GM12872 (cell line): Measurements from ENCODE around the gene RASSF1.

Source experiments
- CTCF ChIP-seq: IDR thresholded peaks from 3 replicates; pipeline ENCODE4 v1.5.1; 2011; ENCODE audit warnings: low read depth, mild to moderate bottlenecking, low read length, moderate library complexity; ENCODE audit not compliant: insufficient read depth

The RASSF1 gene

GRCh38 chr3:50319894-50320625 lies 20.6 kb downstream of the RASSF1 start:
- no peak for TF ChIP-seq CTCF

- no peak for TF ChIP-seq CTCF
Observed at GRCh38 chr3:50319181-50319893, 21.3 kb downstream of the RASSF1 start.

- no peak for TF ChIP-seq CTCF
Observed at GRCh38 chr3:50318615-50319014, 22.0 kb downstream of the RASSF1 start.

GRCh38 chr3:50318163-50318562 lies 22.5 kb downstream of the RASSF1 start:
- TF ChIP-seq CTCF = no peak

GRCh38 chr3:50317300-50317699 lies 23.3 kb downstream of the RASSF1 start:
- TF ChIP-seq CTCF = no peak

- TF ChIP-seq CTCF = no peak
Observed at GRCh38 chr3:50316657-50317242, 23.9 kb downstream of the RASSF1 start.

GRCh38 chr3:50314816-50315215 lies 25.8 kb downstream of the RASSF1 start:
- no peak for TF ChIP-seq CTCF
